Transverse colon (tissue), 4 donors: ENCODE measurements around the gene MACO1. TPM values are rescaled to one million over a fixed set of nuclear protein-coding genes. Genes with fewer than 3 reads are reported as not detected.
"Not testable (repeated sequence)": the region's sequence is repeated elsewhere in the genome, so short reads cannot be mapped to it uniquely, and the experiment has no call there.

Experiments
- DNase-seq: peaks from one replicate; pipeline ENCODE4 v3.0.0-alpha.2; 2019
- H3K27ac ChIP-seq, 4 donors: fragments of 200-600 bp; sonication (generic); 2 replicates each; pipeline ENCODE4 v1.5.1; 2016 to 2018; ENCODE audit warnings: inconsistent platforms in 4 of 4
- H3K27me3 ChIP-seq: fragments of 200-600 bp; sonication (generic); 2 replicates; pipeline ENCODE4 v1.5.1; 2017; ENCODE audit warnings: inconsistent platforms
- H3K36me3 ChIP-seq, 4 donors: fragments of 200-600 bp; sonication (generic); 2 replicates each; pipeline ENCODE4 v1.5.1; 2017 to 2019; ENCODE audit warnings: inconsistent platforms in 4 of 4
- H3K4me1 ChIP-seq, 4 donors: fragments of 200-600 bp; sonication (generic); 2 replicates each; pipeline ENCODE4 v1.5.1; 2017 to 2020; ENCODE audit warnings: inconsistent platforms in 4 of 4
- H3K4me3 ChIP-seq, 4 donors: fragments of 200-600 bp; sonication (generic); 1 replicate in 1 of 4; 2 replicates in 3 of 4; pipeline versions ENCODE4 v1.5.1 to v1.6.1; 2017 to 2019; ENCODE audit warnings: inconsistent platforms in 4 of 4
- H3K9me3 ChIP-seq, 2 donors: fragments of 200-600 bp; sonication (generic); 2 replicates each; pipeline ENCODE4 v1.5.1; 2017 to 2019; ENCODE audit warnings: inconsistent platforms in 2 of 2
- CTCF ChIP-seq, 5 experiments: fragments of 200-600 bp in 3 of 5; fragments of 450-650 bp in 2 of 5; sonication (generic) in 3 of 5; IDR thresholded peaks; 1 replicate in 2 of 5; 2 replicates in 3 of 5; pipeline ENCODE4 v1.5.1; 2016 to 2017; ENCODE audit warnings: antibody characterized with exemption in 5 of 5, inconsistent platforms in 3 of 5, mild to moderate bottlenecking in 2 of 5, moderate library complexity in 1 of 5
- POLR2A ChIP-seq: fragments of 450-650 bp; IDR thresholded peaks from one replicate; pipeline ENCODE4 v1.6.1; 2016; ENCODE audit warnings: antibody characterized with exemption, mild to moderate bottlenecking, moderate library complexity
- POLR2AphosphoS5 ChIP-seq, 3 donors: sonication (generic); formaldehyde crosslinking; IDR thresholded peaks; one replicate each; pipeline ENCODE4 v1.6.1; 2016; ENCODE audit warnings: antibody characterized with exemption in 3 of 3
- WGBS, 2 donors: methylation state at CpG; one replicate each; pipeline ENCODE4 v1.1.5; 2018; ENCODE audit warnings: low coverage in 1 of 2; 5-methylcytosine and 5-hydroxymethylcytosine counted together
- in situ Hi-C, 4 donors: fragments of 200-750 bp; cut with MboI; loops; one replicate each; pipeline versions ENCODE4 v1.15.0 to v1.15.1; 2017; ENCODE audit warnings: low sequenced_read_pairs in 3 of 4, low pct_ligation_motif_present in 1 of 4, low pct_unique_long_range_greater_than_20kb in 1 of 4
- intact Hi-C: fragments of 100-400 bp; cut with DNase I; formaldehyde crosslinking; loops from one replicate; pipeline ENCODE4 v1.15.1; 2023; ENCODE audit warnings: low total_unique reads
- total RNA-seq, 4 donors: library from RNA; depleted of rRNA; stranded (reverse); fragments of >200 nt; gene quantifications; one replicate each; pipeline ENCODE4 v1.1.0, GENCODE V29; 2016

Gene MACO1
- total RNA-seq, 4 donors from 2014 or later = 11.3 to 24.9 (median 19.0) TPM

DNA sequence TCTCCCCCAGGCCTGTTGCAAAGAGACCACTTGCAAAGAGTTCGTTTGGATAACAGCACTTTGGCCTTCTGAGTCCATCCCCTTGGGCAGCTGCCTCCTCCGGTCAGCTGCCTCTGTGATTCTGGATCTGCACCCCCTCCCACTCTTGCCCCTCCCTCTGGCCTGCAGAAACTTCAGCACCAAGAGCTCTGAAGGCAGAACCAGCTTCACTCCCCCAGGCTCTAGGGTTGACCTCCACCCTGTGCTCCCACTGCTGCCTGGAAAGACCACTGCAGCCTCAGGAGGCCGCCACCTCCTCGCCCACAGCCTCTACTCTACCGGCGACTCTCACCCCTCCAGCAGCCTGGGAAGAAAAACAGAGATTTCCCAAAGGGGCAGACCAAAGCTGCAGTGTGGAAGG, 16.5 kb upstream of the MACO1 start:
- in situ Hi-C loops, H3K27me3 ChIP-seq, H3K4me3 ChIP-seq, H3K36me3 ChIP-seq, H3K4me1 ChIP-seq, H3K9me3 ChIP-seq, H3K27ac ChIP-seq, DNase-seq, intact Hi-C loops: not testable (repeated sequence)
- WGBS, 2 donors = 84% methylated on average over 4 of the region's 6 CpGs; no CpG with 5 or more reads in 1 of the 2 donors

DNA sequence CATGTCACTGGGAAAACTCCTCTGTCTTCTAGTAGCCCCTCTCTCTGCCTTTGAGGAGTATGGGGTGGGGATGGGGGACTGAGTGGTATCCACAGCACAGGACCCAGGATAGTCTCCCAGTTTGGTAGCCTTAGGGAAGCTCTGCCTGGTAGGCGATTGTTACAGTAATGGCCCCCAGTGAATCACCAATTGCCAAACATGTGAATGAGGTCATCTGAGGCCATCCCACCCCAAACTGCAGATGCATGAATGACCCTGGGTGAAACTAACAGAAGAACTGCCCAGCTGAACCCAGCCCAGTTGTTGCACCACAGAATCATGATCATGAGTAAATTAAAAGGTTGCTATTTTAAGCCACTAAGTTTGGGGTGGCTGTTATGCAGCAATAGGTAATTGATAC, 16.1 kb upstream of the MACO1 start:
- in situ Hi-C loops, H3K9me3 ChIP-seq, H3K27ac ChIP-seq, H3K4me3 ChIP-seq, DNase-seq, intact Hi-C loops, H3K4me1 ChIP-seq, H3K27me3 ChIP-seq, H3K36me3 ChIP-seq: not testable (repeated sequence)
- 100% methylated on average over 1 of the region's 1 CpG; no CpG with 5 or more reads in 1 of the 2 donors for WGBS, 2 donors

GRCh38 chr1:25417280-25417679, 13.4 kb upstream of the MACO1 start:
- intact Hi-C loops, DNase-seq, H3K9me3 ChIP-seq, H3K36me3 ChIP-seq, H3K4me1 ChIP-seq, in situ Hi-C loops, H3K4me3 ChIP-seq, H3K27ac ChIP-seq, H3K27me3 ChIP-seq: not testable (repeated sequence)
- WGBS, 2 donors = 90 to 95% methylated on average over 4 of the region's 4 CpGs

DNA sequence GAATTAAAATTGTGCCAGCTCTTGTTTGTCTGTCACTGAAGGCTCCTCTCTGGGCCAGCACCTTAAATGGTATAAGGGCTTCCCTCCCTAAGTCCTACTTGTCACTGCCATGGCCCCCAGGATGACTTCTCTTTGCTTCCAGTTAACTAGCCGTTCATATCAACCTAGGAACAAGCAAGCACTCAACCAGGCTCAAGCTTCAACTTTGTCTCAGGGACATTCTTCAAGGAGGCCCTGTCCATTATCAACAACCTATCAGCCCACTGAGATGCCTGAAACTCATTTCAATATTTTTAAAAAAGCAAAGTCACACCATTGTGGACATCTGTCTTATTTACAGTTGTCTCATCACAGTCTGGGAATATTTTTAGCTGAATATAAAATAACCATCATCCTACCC, 11.4 kb upstream of the MACO1 start:
- H3K36me3 ChIP-seq, H3K9me3 ChIP-seq, H3K4me1 ChIP-seq, DNase-seq, in situ Hi-C loops, intact Hi-C loops, H3K27ac ChIP-seq, H3K4me3 ChIP-seq, H3K27me3 ChIP-seq: not testable (repeated sequence)
- 91% methylated on average over 1 of the region's 1 CpG; no CpG with 5 or more reads in 1 of the 2 donors for WGBS, 2 donors

DNA sequence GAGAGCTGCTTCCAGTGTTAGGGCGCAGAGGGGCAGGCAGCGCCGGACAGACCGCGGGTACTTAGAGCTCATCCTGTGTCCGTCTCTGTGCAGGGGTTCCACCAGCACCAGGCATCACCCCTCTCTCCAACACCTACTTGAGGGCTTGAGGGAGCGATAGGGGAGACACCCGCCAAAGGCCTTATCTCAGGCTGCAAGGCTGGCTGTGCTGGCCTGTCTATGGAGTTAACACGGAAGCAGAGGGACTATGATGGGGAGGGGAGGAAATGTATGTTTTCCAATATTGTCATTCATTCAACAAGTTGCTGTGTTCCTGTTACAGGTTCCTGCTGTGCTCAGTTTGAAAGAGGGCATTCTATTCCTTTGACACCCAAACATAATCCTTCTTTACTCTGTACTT, 10.0 kb upstream of the MACO1 start, which contains the start of gene RHCE:
Gene RHCE (minus strand): TSS at position 111 of the 400 bp plus-strand sequence. CDS start 39 bp downstream, at position 72.
- intact Hi-C loops, in situ Hi-C loops, H3K36me3 ChIP-seq, DNase-seq, H3K27me3 ChIP-seq, H3K27ac ChIP-seq, H3K4me1 ChIP-seq, H3K9me3 ChIP-seq, H3K4me3 ChIP-seq: not testable (repeated sequence)
- 40% methylated on average over 1 of the region's 9 CpGs; no CpG with 5 or more reads in 1 of the 2 donors for WGBS, 2 donors

DNA sequence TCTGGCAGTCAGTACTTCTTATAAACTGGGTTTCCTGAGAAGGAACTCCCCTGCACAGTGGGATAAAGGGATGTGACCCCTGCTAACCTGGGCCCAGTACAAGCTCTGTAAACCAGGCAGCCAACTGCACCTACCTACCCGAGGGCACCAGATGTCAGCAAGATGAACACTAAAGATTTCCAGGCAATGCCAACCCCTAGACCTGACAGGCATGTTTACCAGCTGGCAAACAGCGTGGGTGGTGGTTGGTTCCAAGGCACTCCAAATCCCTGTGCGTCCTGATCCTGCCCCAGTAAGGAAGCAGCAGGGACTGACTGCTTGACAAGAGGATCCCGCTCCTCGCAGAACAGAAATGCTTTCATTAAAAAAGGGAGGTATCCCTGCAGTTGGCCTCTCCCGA, 7.5 kb upstream of the MACO1 start:
- H3K4me1 ChIP-seq, DNase-seq, H3K36me3 ChIP-seq, in situ Hi-C loops, H3K4me3 ChIP-seq, H3K27ac ChIP-seq, H3K9me3 ChIP-seq, H3K27me3 ChIP-seq, intact Hi-C loops: not testable (repeated sequence)
- 73% methylated on average over 6 of the region's 6 CpGs; no CpG with 5 or more reads in 1 of the 2 donors for WGBS, 2 donors

- H3K9me3 ChIP-seq = no peaks in the 10 kb centered on the region
- TF ChIP-seq CTCF (IDR thresholded peaks at IDR 0.05) = no peak
- TF ChIP-seq POLR2AphosphoS5 (IDR thresholded peaks at IDR 0.05) = peak in 1 of 3 donors; percentile 24
- peak; percentile 21 for TF ChIP-seq POLR2A
These were observed 5.3 kb upstream of the MACO1 start for GRCh38 chr1:25425098-25426085.

More at GRCh38 chr1:25425098-25426085, 5.3 kb upstream of the MACO1 start:
- no peak overlapping the region for H3K4me3 ChIP-seq
- peak overlapping the region; percentile 51 to 70 (median 56) for H3K27ac ChIP-seq
- DNase-seq = peak; percentile 68
- 59 to 90% methylated on average over 2 to 16 of the region's 16 CpGs for WGBS, 2 donors
- no peaks in the 10 kb centered on the region for H3K36me3 ChIP-seq
- in situ Hi-C loops (no loop called here), intact Hi-C loops (no loop called here)
- no peaks in the 10 kb centered on the region for H3K27me3 ChIP-seq
- peaks cover 0 to 6% (median 0%) of the 10 kb centered on the region in 4 donors for H3K4me1 ChIP-seq
